NCI-H82 treated with DMSO at 0.1 percent for 48 hours (cell line): ENCODE data around the gene SRP54.
"Not testable (repeated sequence)": the region's sequence is repeated elsewhere in the genome, so short reads cannot be mapped to it uniquely, and the experiment has no call there.

Experiments used
- DNase-seq: peaks from one replicate; lab custom pipeline; 2025; ENCODE audit not compliant: unreplicated experiment; lab: John Stamatoyannopoulos, UW

Gene SRP54

GRCh38 chr14:34983148-34983760 lies 462 bp downstream of the SRP54 start:
- DNase-seq = no peak

- DNase-seq = no peak
Measured at GRCh38 chr14:34983786-34984185, 994 bp downstream of the SRP54 start.

GRCh38 chr14:34985740-34986139 lies 2.9 kb downstream of the SRP54 start:
- no peak for DNase-seq

- no peak for DNase-seq
Measured at GRCh38 chr14:34987180-34987579, 4.4 kb downstream of the SRP54 start.

- no peak for DNase-seq
Measured at GRCh38 chr14:34989762-34990161, 7.0 kb downstream of the SRP54 start.

GRCh38 chr14:34993426-34993825 lies 10.6 kb downstream of the SRP54 start:
- DNase-seq = no peak

- DNase-seq = no peak
Measured at GRCh38 chr14:34994668-34995067, 11.9 kb downstream of the SRP54 start.

GRCh38 chr14:34997762-34998161 lies 15.0 kb downstream of the SRP54 start:
- no peak for DNase-seq

GRCh38 chr14:34999500-34999899 lies 16.7 kb downstream of the SRP54 start:
- DNase-seq = no peak

GRCh38 chr14:35001621-35002020 lies 18.8 kb downstream of the SRP54 start:
- DNase-seq = no peak

- no peak for DNase-seq
Measured at GRCh38 chr14:35004839-35005238, 22.0 kb downstream of the SRP54 start.

- no peak for DNase-seq
Measured at GRCh38 chr14:35016568-35016967, 33.8 kb downstream of the SRP54 start.

- DNase-seq = no peak
Measured at GRCh38 chr14:35020713-35021112, 37.9 kb downstream of the SRP54 start.

GRCh38 chr14:35028435-35028834 lies 45.6 kb downstream of the SRP54 start:
- no peak for DNase-seq

- no peak for DNase-seq
Measured at GRCh38 chr14:35032562-35032961, 49.8 kb downstream of the SRP54 start.

- no peak for DNase-seq
Measured at GRCh38 chr14:35034440-35034833, 51.6 kb downstream of the SRP54 start.

GRCh38 chr14:35034944-35035554 lies 52.3 kb downstream of the SRP54 start:
- DNase-seq = not testable (repeated sequence)

GRCh38 chr14:35038312-35038711 lies 55.5 kb downstream of the SRP54 start:
- DNase-seq = not testable (repeated sequence)

GRCh38 chr14:35042632-35043031 lies 59.8 kb downstream of the SRP54 start:
- DNase-seq = no peak

GRCh38 chr14:35043046-35043445 lies 60.3 kb downstream of the SRP54 start:
- DNase-seq = no peak

GRCh38 chr14:35044939-35045797 lies 62.4 kb downstream of the SRP54 start:
- DNase-seq = no peak

- no peak for DNase-seq
Measured at GRCh38 chr14:35045798-35046047, 62.9 kb downstream of the SRP54 start.
